Hindlimb muscle (tissue), 1 donor: ENCODE data around the gene CEP68. TPM values are rescaled to one million over a fixed set of nuclear protein-coding genes. Genes with fewer than 3 reads are reported as not detected.
A peak's percentile ranks its signal among the peaks of the same experiment; 100 is the strongest.

Experiments
- DNase-seq: peaks from one replicate; pipeline ENCODE4 v3.0.0-alpha.2; 2013
- polyA plus RNA-seq: library from polyadenylated mRNA; unstranded; fragments of 120-200 nt; gene quantifications from one replicate; pipeline ENCODE4 v1.2.1, GENCODE V29; 2013; ENCODE audit not compliant: insufficient read length

Gene CEP68
- polyA plus RNA-seq, 1 donor, result 32.4 TPM

DNA sequence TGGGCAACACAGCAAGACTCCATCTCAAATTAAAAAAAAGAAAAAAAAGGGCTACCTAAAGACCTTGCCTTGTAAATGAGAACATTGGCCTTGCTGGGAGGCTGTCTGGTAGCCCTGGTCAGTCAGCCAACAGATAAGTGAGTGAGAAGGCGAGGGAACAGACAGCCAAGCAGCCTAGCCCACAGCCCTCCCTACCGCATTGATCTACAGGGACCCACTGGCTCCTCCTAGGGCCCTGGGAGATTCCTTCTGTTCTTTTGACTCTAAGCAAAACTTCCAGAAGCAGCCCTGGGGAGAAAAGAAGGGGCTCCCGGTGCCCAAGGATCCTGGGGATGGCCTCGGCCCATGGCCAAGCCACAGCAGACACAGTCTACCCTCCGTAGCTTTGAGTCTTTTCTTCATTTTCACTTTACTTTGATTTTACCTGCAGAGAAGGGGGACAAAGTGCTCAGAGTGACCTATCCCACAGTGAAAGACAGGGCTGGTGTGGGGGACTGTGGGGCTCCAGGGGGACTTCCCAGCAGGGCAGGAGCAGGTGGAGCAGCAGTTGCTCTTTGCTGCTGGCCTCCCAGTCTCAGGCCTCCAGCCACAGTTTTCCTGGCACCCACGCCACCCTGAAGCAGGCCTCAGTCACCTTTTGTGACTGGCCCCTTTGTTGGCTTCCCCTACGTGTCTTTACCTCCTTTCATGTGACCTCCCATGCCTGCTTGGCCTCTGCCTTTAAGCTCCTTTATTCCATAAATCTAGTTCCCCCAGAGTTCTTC is 5.1 kb downstream of the CEP68 start:
- no peak for DNase-seq

GRCh38 chr2:65061910-65062339 is 5.7 kb downstream of the CEP68 start:
- DNase-seq, result no peak

DNA sequence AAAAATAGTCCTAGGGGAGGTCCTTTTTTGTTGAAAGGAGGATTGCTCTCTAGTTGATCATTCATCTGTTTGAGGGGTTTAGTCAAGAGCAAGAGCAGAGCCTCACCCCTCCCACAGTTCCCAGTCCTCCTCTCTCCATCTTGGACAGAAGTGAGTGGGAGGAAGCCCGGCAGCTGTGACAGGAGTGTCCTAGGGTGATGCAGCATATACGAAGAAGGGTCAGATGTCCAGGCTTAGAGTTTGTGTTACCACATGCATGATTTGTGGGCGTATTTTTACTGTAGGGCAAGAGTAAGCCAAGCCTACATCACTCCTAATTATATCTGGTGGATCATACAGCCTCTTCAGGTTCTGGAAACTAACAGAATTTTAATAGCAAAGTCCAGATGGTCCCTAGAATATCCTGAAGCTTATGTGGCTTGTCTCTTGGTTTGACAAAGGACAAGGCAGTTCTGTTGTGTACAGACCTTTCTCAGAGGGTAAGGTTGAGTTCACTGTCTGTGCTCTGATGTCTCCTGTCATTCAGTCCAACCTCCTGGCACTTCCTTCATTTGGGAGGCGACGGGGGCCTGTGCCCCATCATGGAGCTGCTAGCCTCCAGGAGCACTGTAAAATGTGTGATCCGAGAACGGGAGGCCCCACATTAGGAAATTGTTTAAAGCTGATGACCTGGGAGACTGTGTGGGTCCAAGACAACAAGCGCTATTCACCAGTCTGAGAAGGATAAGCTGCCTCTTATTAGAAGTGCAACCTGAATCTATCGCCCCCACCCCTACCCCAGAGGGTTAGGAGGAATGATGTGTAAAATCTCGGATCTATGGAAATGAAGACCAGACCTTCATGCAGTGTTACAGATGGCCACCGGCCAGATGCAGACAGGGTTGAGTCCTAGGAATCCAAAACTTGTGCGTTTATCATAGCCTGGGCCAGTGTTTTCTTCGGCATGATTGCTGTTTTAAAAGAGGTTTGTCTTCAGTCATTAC is 6.9 kb downstream of the CEP68 start:
- DNase-seq, result no peak

DNA sequence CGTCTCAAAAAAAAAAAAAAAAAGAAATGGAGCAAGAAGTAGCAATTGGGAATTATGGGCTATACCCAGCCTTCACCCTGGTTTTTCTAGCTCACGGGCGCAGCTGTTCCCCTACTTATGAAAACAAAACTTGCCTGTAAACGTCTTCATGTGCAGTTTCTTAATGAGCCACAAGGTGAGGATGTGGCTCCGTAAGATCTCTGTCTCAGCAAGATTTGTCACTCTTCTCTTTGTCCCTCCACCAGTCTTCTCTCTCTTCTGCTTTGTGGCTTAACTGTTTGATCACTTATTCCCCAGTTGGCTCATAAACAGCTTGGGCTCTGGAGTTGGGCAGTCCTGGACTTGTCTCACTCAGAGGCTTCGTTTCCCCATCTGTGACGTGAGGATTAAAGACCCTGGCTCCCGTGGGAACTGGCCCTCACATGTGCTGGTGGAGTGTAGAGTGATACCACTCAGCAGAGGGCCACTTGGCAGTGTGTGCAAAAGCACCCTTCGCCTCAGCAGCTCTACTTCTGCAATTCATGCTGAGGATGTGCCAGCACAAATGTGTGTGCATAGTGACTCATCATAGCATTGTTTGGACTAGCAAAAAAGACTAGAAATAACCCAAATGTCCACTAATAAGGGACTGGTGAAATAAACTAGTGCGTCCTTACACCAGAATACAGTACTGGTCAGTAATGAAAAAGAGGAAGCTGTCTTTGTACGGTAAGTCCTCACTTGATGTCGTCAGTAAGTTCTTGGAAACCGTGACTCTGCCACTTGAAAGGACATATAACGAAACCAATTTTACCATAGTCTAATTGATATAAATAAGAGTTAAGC is 8.7 kb downstream of the CEP68 start:
- DNase-seq, result peak; percentile 62

- no peak for DNase-seq
Observed at GRCh38 chr2:65067806-65068553, 11.8 kb downstream of the CEP68 start.

DNA sequence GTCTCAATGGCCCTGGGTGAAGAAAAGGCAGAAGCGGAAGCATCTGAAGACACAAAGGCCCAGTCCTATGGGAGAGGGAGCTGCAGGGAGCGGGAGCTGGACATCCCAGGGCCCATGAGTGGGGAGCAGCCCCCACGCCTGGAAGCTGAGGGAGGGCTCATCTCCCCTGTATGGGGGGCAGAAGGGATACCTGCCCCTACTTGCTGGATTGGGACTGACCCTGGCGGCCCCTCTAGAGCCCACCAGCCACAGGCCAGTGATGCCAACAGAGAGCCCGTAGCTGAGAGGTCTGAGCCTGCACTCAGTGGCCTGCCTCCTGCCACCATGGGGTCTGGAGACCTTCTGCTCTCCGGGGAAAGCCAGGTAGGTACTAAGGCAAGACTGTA is 13.2 kb downstream of the CEP68 start:
- DNase-seq, result no peak

DNA sequence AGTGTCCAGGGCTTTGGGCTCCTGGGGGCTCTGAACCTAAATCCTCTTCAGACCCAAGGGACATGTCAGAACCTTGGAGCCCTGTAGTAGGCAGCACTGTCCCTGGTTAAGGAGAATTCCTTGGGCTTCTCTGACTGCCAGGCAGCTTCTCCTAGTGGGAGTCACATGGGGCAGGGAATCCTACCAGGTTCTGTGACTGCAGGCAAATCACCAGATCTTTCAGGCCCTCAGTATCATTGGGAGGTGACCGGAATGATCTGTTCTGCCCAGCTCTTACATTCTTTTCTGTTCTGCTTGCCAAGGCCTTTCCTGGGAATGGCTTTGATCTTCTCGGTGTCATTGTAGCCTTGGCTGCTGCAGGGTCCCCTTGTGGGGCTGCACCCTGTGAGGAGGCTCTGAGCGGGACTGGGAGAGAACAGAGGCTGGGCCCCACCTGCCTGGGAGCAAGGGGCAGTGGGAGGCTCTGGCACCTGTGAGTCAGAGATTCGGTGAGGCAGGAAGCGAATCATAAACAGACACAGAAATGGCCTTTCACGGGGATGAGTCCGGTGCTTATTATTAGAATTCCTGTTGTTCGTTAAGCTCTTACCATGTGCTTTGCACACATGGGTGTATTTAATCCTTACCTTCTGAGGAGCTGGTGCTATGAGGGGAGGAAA is 14.1 kb downstream of the CEP68 start:
- no peak for DNase-seq

- no peak for DNase-seq
Observed at GRCh38 chr2:65070856-65071255, 14.6 kb downstream of the CEP68 start.

GRCh38 chr2:65071499-65072180 is 15.4 kb downstream of the CEP68 start:
- DNase-seq, result no peak

GRCh38 chr2:65072181-65072970 is 16.2 kb downstream of the CEP68 start:
- DNase-seq, result no peak

- DNase-seq, result no peak
Observed at GRCh38 chr2:65073879-65074565, 17.8 kb downstream of the CEP68 start.

- no peak for DNase-seq
Observed at GRCh38 chr2:65075176-65075575, 19.0 kb downstream of the CEP68 start.

- DNase-seq, result no peak
Observed at GRCh38 chr2:65075605-65076344, 19.6 kb downstream of the CEP68 start.

GRCh38 chr2:65076345-65076710 is 20.1 kb downstream of the CEP68 start:
- no peak for DNase-seq

GRCh38 chr2:65077898-65078297 is 21.7 kb downstream of the CEP68 start:
- DNase-seq, result no peak

DNA sequence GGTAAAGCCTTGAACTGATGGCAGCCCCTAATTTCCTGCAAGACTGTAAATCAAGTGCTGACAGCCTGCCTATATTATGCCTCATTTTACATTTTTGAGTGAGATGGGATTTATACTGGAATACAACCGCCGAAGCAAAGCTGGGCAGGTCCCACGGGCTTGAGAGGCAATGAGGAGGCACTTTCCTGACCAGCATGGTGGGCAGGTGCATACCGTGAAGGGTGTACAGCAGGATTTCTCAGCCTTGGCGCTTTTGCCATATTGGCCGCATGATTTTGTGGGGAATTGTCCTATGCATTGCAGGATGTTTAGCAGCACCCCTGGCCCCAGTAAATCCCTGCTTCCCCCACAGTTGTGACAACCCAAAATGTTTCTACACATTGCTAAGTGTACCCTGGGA is 22.8 kb downstream of the CEP68 start:
- no peak for DNase-seq

- no peak for DNase-seq
Observed at GRCh38 chr2:65081232-65081685, 25.0 kb downstream of the CEP68 start.

- no peak for DNase-seq
Observed at GRCh38 chr2:65085148-65085547, 28.9 kb downstream of the CEP68 start.
